IMR-90 (cell line): Measurements from ENCODE around the gene CDC42BPG. TPM values are rescaled to one million over a fixed set of nuclear protein-coding genes. Genes with fewer than 3 reads are reported as not detected.

ENCODE experiments used
- ATAC-seq: fragments of 200-7000 bp; cut with Tn5 transposase; 2 replicates; pipeline ENCODE4 v1.9.1; 2020; ENCODE audit warnings: low read depth, mild to moderate bottlenecking, moderate library complexity
- BruUV-seq: library from RNA; stranded (reverse); fragments of 400-500 nt; replicated peaks from 2 replicates; lab custom pipeline; 2021; lab: Mats Ljungman, UMichigan
- CTCF ChIA-PET: fragments of 300-600 bp; formaldehyde crosslinking; extraction: SDS; loops from one replicate; lab custom pipeline; 2021; ENCODE audit warnings: antibody characterized with exemption; lab: Yijun Ruan, JAX
- POLR2A ChIA-PET: fragments of 300-600 bp; sonication (Branson Sonifier 250); formaldehyde crosslinking; loops from one replicate; lab custom pipeline; 2022; ENCODE audit warnings: antibody characterized with exemption; ENCODE audit not compliant: unreplicated experiment; lab: Charles Lee
- DNase-seq: peaks from one replicate; pipeline ENCODE4 v3.0.0; 2013
- H2AFZ ChIP-seq: replicated peaks from 2 replicates; pipeline ENCODE3; 2013; ENCODE audit warnings: low read length, mild to moderate bottlenecking; ENCODE audit not compliant: poor library complexity
- H2AK5ac ChIP-seq: 2 replicates; pipeline ENCODE4 v1.6.1; 2013; ENCODE audit warnings: low read depth, low read length, inconsistent platforms
- H2AK9ac ChIP-seq: replicated peaks from 2 replicates; pipeline ENCODE3; 2013; ENCODE audit warnings: mild to moderate bottlenecking, low read depth, low read length, moderate library complexity; ENCODE audit not compliant: poor library complexity
- H2BK120ac ChIP-seq: 2 replicates; pipeline ENCODE4 v1.6.1; 2013; ENCODE audit warnings: low read depth, low read length, inconsistent platforms
- H2BK15ac ChIP-seq: 3 replicates; pipeline ENCODE4 v1.6.1; 2013; ENCODE audit warnings: low read depth, low read length, inconsistent platforms
- H2BK20ac ChIP-seq: 2 replicates; pipeline ENCODE4 v1.6.1; 2013; ENCODE audit warnings: low read depth, mild to moderate bottlenecking, inconsistent platforms, low read length, moderate library complexity
- H2BK5ac ChIP-seq: 2 replicates; pipeline ENCODE4 v1.6.1; 2013; ENCODE audit warnings: mild to moderate bottlenecking, low read depth, low read length, inconsistent platforms; ENCODE audit not compliant: poor library complexity, severe bottlenecking
- H3K14ac ChIP-seq: replicated peaks from 2 replicates; pipeline ENCODE4 v1.6.1; 2013; ENCODE audit warnings: low read depth, low read length, inconsistent platforms
- H3K18ac ChIP-seq: 2 replicates; pipeline ENCODE4 v1.6.1; 2013; ENCODE audit warnings: low read depth, low read length, control low read depth
- H3K23ac ChIP-seq: 2 replicates; pipeline ENCODE4 v1.6.1; 2013; ENCODE audit warnings: low read depth, low read length, inconsistent platforms
- H3K27ac ChIP-seq: 2 replicates; pipeline ENCODE4 v1.5.1; 2013; ENCODE audit warnings: mild to moderate bottlenecking, control low read depth, low read length; ENCODE audit not compliant: insufficient read depth
- H3K27me3 ChIP-seq: 2 replicates; pipeline ENCODE4 v1.6.1; 2013; ENCODE audit warnings: low read length; ENCODE audit not compliant: control insufficient read depth, insufficient read depth
- H3K36me3 ChIP-seq: 2 replicates; pipeline ENCODE4 v1.6.1; 2013; ENCODE audit warnings: low read length, mixed read lengths; ENCODE audit not compliant: control insufficient read depth, insufficient read depth
- H3K4ac ChIP-seq: 2 replicates; pipeline ENCODE4 v1.6.1; 2013; ENCODE audit warnings: low read depth, low read length, inconsistent platforms
- H3K4me1 ChIP-seq: 2 replicates; pipeline ENCODE4 v1.6.1; 2013; ENCODE audit warnings: low read length, mixed read lengths; ENCODE audit not compliant: control insufficient read depth, insufficient read depth
- H3K4me2 ChIP-seq: 2 replicates; pipeline ENCODE4 v1.6.1; 2013; ENCODE audit warnings: low read depth, mild to moderate bottlenecking, control low read depth, low read length, moderate library complexity
- H3K4me3 ChIP-seq: 2 replicates; pipeline ENCODE4 v1.5.1; 2013; ENCODE audit warnings: low read depth, mild to moderate bottlenecking, control low read depth, low read length, moderate library complexity; ENCODE audit not compliant: insufficient read depth
- H3K56ac ChIP-seq: 2 replicates; pipeline ENCODE4 v1.6.1; 2013; ENCODE audit warnings: low read length, inconsistent platforms; ENCODE audit not compliant: insufficient read depth; ENCODE audit errors: extremely low read depth
- H3K79me1 ChIP-seq, 2 experiments: 2 replicates each; pipeline ENCODE4 v1.6.1; 2013; ENCODE audit warnings: low read length in 2 of 2, inconsistent platforms in 1 of 2, low read depth in 1 of 2
- H3K9ac ChIP-seq: 2 replicates; pipeline ENCODE4 v1.6.1; 2013; ENCODE audit warnings: low read depth, low read length, control low read depth
- H3K9me1 ChIP-seq: 2 replicates; pipeline ENCODE4 v1.6.1; 2013; ENCODE audit warnings: low read length, inconsistent platforms; ENCODE audit not compliant: insufficient read depth
- H3K9me3 ChIP-seq: 2 replicates; pipeline ENCODE4 v1.6.1; 2013; ENCODE audit warnings: low read length; ENCODE audit not compliant: control insufficient read depth, insufficient read depth
- H4K20me1 ChIP-seq: 2 replicates; pipeline ENCODE4 v1.6.1; 2013; ENCODE audit warnings: low read length, inconsistent platforms; ENCODE audit not compliant: insufficient read depth
- H4K5ac ChIP-seq: 2 replicates; pipeline ENCODE4 v1.6.1; 2013; ENCODE audit warnings: mild to moderate bottlenecking, low read depth, low read length, control low read depth
- H4K8ac ChIP-seq, 2 experiments: 2 replicates each; pipeline ENCODE4 v1.6.1; 2013; ENCODE audit warnings: low read depth in 2 of 2, low read length in 2 of 2, control low read depth in 1 of 2, inconsistent platforms in 1 of 2
- H4K91ac ChIP-seq: 2 replicates; pipeline ENCODE4 v1.6.1; 2013; ENCODE audit warnings: low read depth, low read length, inconsistent platforms; ENCODE audit not compliant: insufficient read depth
- BHLHE40 ChIP-seq: fragments of 150-350 bp; IDR thresholded peaks from 2 replicates; pipeline ENCODE4 v1.6.1; 2016; ENCODE audit warnings: mild to moderate bottlenecking, low read depth, low read length
- CEBPB ChIP-seq: IDR thresholded peaks from 2 replicates; pipeline ENCODE4 v1.6.1; 2012; ENCODE audit warnings: low read depth, low read length, improper control_type of control experiment
- CHD1 ChIP-seq: IDR thresholded peaks from 2 replicates; pipeline ENCODE4 v1.6.1; 2012; ENCODE audit warnings: low read depth, low read length, improper control_type of control experiment
- CTCF ChIP-seq: conservative IDR thresholded peaks from 2 replicates; pipeline ENCODE4 v1.5.1; 2012; ENCODE audit warnings: mild to moderate bottlenecking, low read depth, low read length, improper control_type of control experiment
- ELK1 ChIP-seq: fragments of 150-350 bp; IDR thresholded peaks from 2 replicates; pipeline ENCODE4 v1.6.1; 2016; ENCODE audit warnings: low read depth, mild to moderate bottlenecking, low read length, moderate library complexity, borderline replicate concordance
- FOS ChIP-seq: fragments of 150-350 bp; IDR thresholded peaks from 2 replicates; pipeline ENCODE4 v1.6.1; 2016; ENCODE audit warnings: low read depth, low read length
- MAFK ChIP-seq: IDR thresholded peaks from 2 replicates; pipeline ENCODE4 v1.6.1; 2012; ENCODE audit warnings: low read depth, low read length, improper control_type of control experiment
- MAZ ChIP-seq: IDR thresholded peaks from 2 replicates; pipeline ENCODE4 v1.6.1; 2012; ENCODE audit warnings: low read depth, mild to moderate bottlenecking, low read length, improper control_type of control experiment, moderate library complexity, borderline replicate concordance
- MXI1 ChIP-seq: IDR thresholded peaks from 2 replicates; pipeline ENCODE4 v1.6.1; 2012; ENCODE audit warnings: low read depth, mild to moderate bottlenecking, low read length, moderate library complexity, borderline replicate concordance
- NFE2L2 ChIP-seq: fragments of 150-350 bp; IDR thresholded peaks from 2 replicates; pipeline ENCODE4 v1.6.1; 2016; ENCODE audit warnings: low read depth, mild to moderate bottlenecking, low read length
- POLR2A ChIP-seq: IDR thresholded peaks from 2 replicates; pipeline ENCODE4 v1.6.1; 2012; ENCODE audit warnings: mild to moderate bottlenecking, low read depth, low read length
- RAD21 ChIP-seq: IDR thresholded peaks from 2 replicates; pipeline ENCODE4 v1.6.1; 2012; ENCODE audit warnings: low read length, improper control_type of control experiment
- RCOR1 ChIP-seq: IDR thresholded peaks from 2 replicates; pipeline ENCODE4 v1.6.1; 2012; ENCODE audit warnings: mild to moderate bottlenecking, low read length, improper control_type of control experiment; ENCODE audit not compliant: insufficient replicate concordance
- RFX5 ChIP-seq: IDR thresholded peaks from 2 replicates; pipeline ENCODE4 v1.8.0; 2012; ENCODE audit warnings: low read depth, mild to moderate bottlenecking, low read length, moderate library complexity
- SMC3 ChIP-seq: fragments of 150-350 bp; IDR thresholded peaks from 2 replicates; pipeline ENCODE4 v1.6.1; 2016; ENCODE audit warnings: low read depth, mild to moderate bottlenecking, antibody characterized with exemption, low read length, moderate library complexity
- USF2 ChIP-seq: fragments of 150-350 bp; IDR thresholded peaks from 2 replicates; pipeline ENCODE4 v1.6.1; 2017; ENCODE audit warnings: mild to moderate bottlenecking, antibody characterized with exemption, low read length, low read depth
- WGBS, 2 experiments: methylation state at CpG; one replicate each; pipeline versions ENCODE4 v1.1.5 to v1.1.7; 2013; ENCODE audit warnings: missing lambda C conversion rate in 2 of 2; ENCODE audit not compliant: insufficient read length in 1 of 2; ENCODE audit errors: extremely low coverage in 2 of 2; 5-methylcytosine and 5-hydroxymethylcytosine counted together
- dilution Hi-C: fragments of 300-500 bp; cut with HindIII; formaldehyde crosslinking; loops from one replicate; pipeline ENCODE4 v1.14.3; 2018; ENCODE audit warnings: low sequenced_read_pairs; ENCODE audit not compliant: unreplicated experiment
- in situ Hi-C: fragments of 300-500 bp; cut with MboI; formaldehyde crosslinking; loops from 3 replicates; pipeline ENCODE4 v1.14.3; 2019; ENCODE audit warnings: low sequenced_read_pairs, inconsistent platforms, mixed read lengths
- intact Hi-C: fragments of 100-400 bp; cut with micrococcal nuclease; formaldehyde crosslinking; loops from 2 replicates; pipeline ENCODE4 v1.10.0; 2022
- polyA plus RNA-seq, 3 experiments: library from polyadenylated mRNA; depleted of rRNA; stranded (reverse); fragments of >200 nt; gene quantifications; 2 replicates each; pipeline ENCODE4 v1.2.3, GENCODE V29; 2012; ENCODE audit warnings: low replicate concordance in 1 of 3
- total RNA-seq: library from RNA; depleted of rRNA; stranded (reverse); fragments of >200 nt; gene quantifications from 2 replicates; pipeline ENCODE4 v1.2.3, GENCODE V29; 2012

The CDC42BPG gene
- total and polyA plus RNA-seq, 2 of the 4 experiments (the other 2 are of a cell fraction): under 0.01 to 0.12 TPM

GRCh38 chr11:64829536-64830251 is 14.8 kb downstream of the CDC42BPG start:
- H4K5ac ChIP-seq: no peak overlapping the region
- no peak overlapping the region for H2AK5ac ChIP-seq
- H3K4ac ChIP-seq: no peak overlapping the region
- no peaks in the 10 kb centered on the region for H3K36me3 ChIP-seq
- H3K23ac ChIP-seq: no peak overlapping the region
- no peak overlapping the region for H4K8ac ChIP-seq
- H3K9ac ChIP-seq: no peak overlapping the region
- H3K9me1 ChIP-seq: no peaks in the 10 kb centered on the region
- H2AFZ ChIP-seq: no peak overlapping the region
- ChIA-PET CTCF (interaction anchor here (0.7 to 1.0 kb wide), 2 partner anchors 8 to 14 kb away, joined by 3 to 4 read pairs; no protein-coding TSS in a partner anchor), POLR2A (no interaction called here)
- H3K27me3 ChIP-seq: peaks cover 21% of the 10 kb centered on the region
- no peak overlapping the region for H3K14ac ChIP-seq
- no peaks in the 10 kb centered on the region for H3K79me1 ChIP-seq
- H2BK5ac ChIP-seq: no peak overlapping the region
- no TSS peak for BruUV-seq
- H3K9me3 ChIP-seq: no peaks in the 10 kb centered on the region
- no peak overlapping the region for H3K27ac ChIP-seq
- WGBS, 2 experiments: 87% methylated on average over 26 of the region's 43 CpGs; no CpG with 5 or more reads in 1 of the 2 experiments
- no peak for DNase-seq
- in situ Hi-C loops (no loop called here), intact Hi-C loops (no loop called here), dilution Hi-C loops (no loop called here)
- H4K20me1 ChIP-seq: no peaks in the 10 kb centered on the region
- TF ChIP-seq CTCF (no peak), MAZ (no peak), RFX5 (no peak), RCOR1 (no peak), CHD1 (no peak), USF2 (no peak), POLR2A (no peak), NFE2L2 (no peak), MAFK (no peak), MXI1 (no peak), CEBPB (no peak), FOS (no peak), BHLHE40 (no peak), RAD21 (no peak), SMC3 (no peak), ELK1 (no peak)
- H4K91ac ChIP-seq: no peak overlapping the region
- H3K56ac ChIP-seq: no peak overlapping the region
- H2AK9ac ChIP-seq: no peak overlapping the region
- H3K18ac ChIP-seq: no peak overlapping the region
- H3K4me2 ChIP-seq: no peak overlapping the region
- H3K4me1 ChIP-seq: no peaks in the 10 kb centered on the region
- no peak overlapping the region for H2BK20ac ChIP-seq
- ATAC-seq: no peak
- H3K4me3 ChIP-seq: no peak overlapping the region
- no peak overlapping the region for H2BK15ac ChIP-seq
- no peak overlapping the region for H2BK120ac ChIP-seq
